Cerebellar cortex (tissue), 1 donor: ENCODE measurements around the gene RAB11FIP5.

ENCODE experiments used
- DNase-seq: peaks from one replicate; pipeline ENCODE4 v3.0.0-alpha.2; 2015; ENCODE audit warnings: low spot score

RAB11FIP5 gene

DNA sequence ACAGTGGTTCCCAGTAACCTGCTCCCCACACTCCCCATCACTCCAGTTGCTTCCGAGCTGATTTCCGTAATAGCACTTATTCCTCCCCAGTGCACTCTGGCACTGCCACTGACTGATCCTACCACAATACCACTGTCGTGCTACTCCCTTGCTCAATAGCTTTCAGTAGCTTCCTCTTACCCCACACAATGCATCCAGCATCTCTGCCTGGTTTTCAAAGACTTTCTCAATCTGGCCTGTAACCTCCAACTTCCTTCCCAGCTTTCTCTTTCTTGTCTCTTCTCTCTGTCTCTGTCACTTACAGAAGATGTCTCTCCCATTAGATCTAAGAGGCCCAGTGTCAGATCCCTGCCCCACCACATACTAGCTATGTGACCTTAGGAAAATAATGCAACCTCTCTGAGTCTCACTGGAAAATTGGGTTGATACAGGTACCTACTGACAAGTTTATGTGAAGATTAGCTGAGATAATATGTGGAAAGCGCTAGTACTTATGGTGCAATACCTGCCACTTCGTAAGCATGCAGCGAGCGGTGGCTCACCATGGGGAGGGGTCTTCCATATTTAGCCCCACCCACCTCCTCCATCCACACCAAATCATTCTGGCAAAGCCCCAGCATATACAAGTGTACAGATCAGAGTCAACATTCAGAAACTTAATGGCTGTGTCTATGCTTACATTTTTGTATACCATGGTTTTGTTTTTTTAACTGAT, 77.9 kb downstream of the RAB11FIP5 start:
- DNase-seq: no peak

DNA sequence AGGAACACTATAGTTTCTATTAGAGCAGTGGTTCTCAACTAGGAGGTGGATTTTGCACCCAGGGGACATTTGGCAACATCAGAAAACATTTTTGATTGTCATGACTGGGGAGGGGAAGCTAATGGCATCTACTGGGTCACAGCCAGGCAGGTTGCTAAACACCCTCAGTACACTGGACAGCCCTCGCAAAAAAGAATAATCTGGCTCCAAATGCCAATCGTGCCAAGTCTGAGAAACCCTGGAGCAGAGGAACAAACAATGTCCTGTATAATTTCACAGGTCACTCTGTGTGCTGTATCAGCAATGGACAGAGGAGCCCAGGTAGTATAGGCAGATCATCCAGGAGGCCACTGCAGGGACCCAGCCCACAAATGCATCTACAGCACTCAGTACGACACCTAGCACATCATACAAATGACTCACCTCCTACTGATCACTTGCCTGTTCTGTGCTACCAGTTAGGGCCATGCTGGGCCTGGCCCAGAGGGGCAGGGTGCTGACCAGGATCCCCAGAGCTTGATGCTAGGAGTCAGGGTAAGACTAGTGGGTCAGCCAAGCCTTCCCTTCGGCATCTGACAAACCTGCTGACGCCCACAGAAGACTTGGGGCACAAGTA, 78.9 kb downstream of the RAB11FIP5 start:
- no peak for DNase-seq

- no peak for DNase-seq
These were observed 79.5 kb downstream of the RAB11FIP5 start for GRCh38 chr2:73033142-73033765.

- DNase-seq: no peak
These were observed 80.0 kb downstream of the RAB11FIP5 start for GRCh38 chr2:73032702-73033097.

DNA sequence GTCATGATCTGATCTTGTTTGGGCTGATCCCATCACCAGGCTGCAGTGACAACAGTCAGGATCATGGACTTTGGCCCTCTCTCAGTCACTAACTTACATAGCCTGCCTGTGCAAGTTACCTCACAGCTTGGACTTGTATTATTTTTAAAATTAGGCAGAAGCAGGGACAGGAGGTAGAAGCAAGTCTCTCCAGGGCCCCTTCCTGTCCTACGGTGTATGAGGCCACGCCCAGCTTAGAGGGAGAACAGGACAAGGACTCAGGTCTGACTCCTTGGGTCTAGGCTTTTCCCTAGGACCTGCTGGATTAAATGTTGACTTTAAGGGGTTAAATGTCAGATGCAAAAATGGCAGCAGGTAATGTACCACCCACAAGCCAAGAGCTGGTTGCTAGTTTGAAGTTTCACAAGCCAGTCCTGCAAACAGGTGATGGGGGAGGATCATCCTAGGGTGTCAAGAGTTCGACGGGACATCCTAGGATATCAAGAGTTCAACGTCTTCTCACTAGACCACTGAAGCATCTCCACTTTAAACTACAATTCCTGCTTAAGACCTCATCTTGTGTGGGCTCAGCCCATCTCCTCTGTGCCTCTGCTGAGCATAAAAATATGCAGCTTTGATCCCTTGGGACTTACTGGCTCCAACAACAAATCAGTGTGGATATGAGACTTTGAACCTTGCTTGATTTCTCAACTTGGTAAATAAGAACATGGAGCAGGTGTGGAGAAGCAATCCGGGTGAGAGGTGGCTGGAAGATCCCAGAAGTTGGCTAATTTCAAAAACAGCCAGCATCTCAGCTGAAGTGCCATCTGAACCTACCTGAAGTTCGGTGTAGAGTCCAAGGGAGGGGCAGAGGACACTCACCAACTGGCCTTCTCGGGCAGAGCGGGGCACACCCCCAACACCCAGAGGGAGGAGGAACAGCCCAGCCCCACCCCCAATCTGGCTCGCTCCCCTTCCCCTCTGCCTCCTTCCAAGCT, 80.7 kb downstream of the RAB11FIP5 start:
- DNase-seq: no peak

GRCh38 chr2:73031095-73031678, 81.6 kb downstream of the RAB11FIP5 start:
- no peak for DNase-seq

- DNase-seq: no peak
These were observed 83.9 kb downstream of the RAB11FIP5 start for GRCh38 chr2:73028841-73029240.

DNA sequence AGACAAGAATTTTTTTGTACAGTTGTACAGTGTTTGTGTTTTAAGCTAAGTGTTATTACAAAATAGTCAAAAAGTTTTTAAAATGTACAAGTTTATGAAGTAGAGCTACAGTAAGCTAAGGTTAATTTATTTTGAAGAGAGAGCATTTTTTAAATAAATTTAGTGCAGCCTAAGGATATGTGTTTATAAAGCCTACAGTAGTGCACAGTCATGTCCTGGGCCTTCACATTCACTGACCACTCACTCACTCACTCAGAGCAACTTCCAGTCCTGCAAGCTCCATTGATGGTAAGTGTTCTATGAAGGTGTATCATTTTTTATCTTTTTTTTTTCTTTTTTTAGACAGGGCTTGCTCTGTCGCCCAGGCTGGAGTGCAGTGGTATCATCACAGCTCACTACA, 85.4 kb downstream of the RAB11FIP5 start:
- DNase-seq: no peak

DNA sequence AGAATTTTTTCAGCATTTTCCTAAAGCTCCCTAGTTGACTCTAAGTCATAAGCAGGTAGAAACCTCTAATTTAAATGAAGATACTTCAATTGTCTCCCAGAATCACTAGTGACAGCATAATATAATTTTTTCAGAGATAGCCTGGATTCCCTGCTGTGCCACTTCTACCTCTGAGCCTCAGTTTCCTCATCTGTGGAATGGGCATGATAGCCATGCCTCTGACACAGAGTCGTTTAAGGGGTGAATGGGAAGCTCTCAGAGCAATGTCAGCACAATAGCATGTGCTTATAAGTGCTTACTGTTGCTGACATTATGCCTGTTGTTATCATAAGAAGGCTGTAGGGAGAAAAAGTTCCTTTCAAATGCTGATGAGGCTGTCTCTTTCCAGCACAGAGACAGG, 89.3 kb downstream of the RAB11FIP5 start:
- no peak for DNase-seq
